Hypothalamus (tissue), 51 donors: ENCODE data around the gene RPE.
A peak's percentile ranks its signal among the peaks of the same experiment; 100 is the strongest.

Experiments
- DNase-seq, 51 donors: peaks; one replicate each; lab custom pipeline; 2025; lab: John Stamatoyannopoulos, UW

RPE gene

DNA sequence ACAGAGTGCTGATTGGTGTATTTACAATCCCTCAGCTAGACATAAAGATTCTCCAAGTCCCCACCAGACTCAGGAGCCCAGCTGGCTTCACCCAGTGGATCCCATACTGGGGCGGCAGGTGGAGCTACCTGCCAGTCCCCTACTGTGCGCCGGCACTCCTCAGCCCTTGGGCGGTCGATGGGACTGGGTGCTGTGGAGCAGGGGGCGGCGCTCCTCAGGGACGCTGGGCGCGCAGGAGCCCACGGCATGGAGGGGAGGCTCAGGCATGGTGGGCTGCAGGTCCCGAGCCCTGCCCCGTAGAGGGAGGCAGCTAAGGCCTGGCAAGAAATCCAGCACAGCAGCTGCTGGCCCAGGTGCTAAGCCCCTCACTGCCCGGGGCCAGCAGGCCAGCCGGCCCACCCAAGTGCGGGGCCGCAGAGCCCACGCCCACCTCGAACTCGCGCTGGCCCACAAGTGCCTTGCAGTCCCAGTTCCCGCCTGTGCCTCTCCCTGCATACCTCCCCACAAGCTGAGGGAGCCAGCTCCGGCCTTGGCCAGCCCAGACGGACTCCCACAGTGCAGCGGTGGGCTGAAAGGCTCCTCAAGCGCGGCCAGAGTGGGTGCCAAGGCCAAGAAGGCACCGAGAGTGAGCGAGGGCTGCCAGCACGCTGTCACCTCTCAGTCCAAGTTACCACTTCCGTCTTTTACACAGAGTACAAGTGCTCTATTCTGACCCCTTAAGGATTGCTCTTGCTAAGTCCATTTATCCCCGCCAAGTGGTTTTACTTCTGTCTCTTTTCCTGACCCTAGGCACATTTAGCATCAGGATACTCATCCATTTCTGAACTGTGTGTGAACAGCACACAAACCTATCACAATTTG is 1.7 kb upstream of the RPE start:
- no peak for DNase-seq

DNA sequence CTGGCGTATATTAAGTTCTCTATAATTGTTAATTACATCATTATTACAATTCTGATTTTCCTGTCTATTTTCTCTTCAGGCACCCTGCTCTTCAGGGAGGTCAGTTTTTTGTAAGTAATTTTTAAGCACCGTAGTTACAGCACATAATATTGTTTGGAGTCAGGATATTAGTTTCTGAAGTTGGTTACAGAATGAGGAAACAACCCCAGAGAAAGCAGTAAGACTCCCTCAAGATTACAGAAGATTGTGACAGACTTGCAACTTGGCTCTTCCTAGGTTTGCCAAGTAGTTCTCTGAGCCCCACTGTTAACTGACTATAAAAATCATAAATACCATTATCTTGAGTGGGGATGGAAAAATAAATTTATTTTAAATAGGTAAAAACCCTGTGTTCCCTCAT is 921 bp downstream of the RPE start:
- DNase-seq: no peak

GRCh38 chr2:210004881-210005280 is 2.4 kb downstream of the RPE start:
- DNase-seq: peak in 1 of 51 donors; percentile 3

DNA sequence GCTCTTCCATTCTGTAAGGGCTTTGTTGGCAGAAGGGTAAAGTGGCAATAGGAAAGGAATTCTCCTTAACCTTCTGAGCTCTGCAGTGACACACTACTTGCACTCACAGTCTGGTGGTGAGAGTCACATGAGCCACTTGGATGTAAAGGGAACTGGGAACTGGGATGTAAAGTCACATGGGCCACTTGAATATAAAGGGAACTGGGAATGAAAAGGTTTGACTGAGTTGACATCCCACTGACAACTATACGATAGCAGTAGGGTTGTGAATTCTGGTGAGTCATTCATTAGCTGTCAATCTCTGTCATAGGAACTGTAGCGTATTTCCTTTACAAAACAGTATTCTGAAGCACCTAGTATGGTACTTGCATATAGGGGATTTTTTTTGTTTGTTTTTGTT is 5.5 kb downstream of the RPE start:
- no peak for DNase-seq

GRCh38 chr2:210009126-210009525 is 6.7 kb downstream of the RPE start:
- no peak for DNase-seq

DNA sequence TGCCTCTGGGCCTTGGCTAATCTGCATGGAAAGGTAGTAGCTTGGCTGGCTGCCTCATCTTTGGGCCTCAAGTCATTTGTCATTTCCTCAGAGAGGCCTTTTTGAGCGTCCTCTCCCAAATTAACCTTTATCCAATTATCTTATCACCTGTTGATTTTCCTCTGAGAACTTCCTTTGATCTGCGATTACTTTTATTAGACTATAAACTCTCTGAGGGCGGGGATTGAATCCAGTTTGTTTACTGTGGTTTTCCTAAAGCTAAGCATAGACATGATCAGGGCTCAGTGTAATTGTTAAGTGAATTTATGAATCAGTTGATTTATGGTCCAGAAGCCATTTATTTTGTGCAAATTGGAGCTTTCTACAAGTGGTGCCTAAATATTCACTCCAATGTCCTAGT is 7.5 kb downstream of the RPE start:
- no peak for DNase-seq

DNA sequence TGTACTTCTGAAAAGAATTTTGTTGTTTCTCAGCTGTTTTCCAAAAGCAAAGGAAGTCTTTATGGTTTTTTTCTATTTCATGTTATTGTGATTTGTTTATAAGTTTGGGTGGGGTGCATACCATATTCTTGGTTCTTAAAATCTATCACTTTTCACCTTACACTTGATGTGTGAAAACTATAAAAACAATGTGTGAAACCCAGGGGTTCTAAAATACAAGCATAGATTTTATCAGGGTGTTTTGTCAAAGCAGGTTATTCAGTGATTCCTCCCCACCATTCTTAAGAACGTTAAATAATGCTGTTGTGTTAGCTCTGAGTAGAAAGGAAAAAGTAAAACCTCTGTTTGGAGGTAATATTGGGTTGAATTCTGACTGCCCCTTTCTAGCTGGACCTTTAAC is 17.7 kb downstream of the RPE start:
- no peak for DNase-seq

DNA sequence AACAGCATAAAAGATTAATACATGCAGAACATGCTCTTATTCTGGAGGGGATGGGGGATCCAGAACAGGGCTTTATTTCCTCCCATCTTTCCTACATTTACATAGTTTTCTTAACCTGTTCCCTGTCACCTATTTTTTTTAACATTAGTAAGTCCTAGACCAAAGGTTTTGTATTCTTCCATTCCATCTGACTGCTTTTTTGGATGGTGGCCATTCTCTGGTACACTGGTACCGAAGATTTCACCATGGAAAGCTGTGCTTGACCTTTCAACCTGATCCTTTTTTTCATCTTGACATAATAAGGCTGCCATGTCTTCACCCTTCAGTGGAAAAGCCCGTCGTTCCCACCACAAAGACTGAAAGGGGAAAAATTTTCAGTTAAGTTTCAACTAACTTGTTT is 20.4 kb downstream of the RPE start:
- no peak for DNase-seq

- DNase-seq: no peak
Observed at GRCh38 chr2:210027608-210028007, 25.2 kb downstream of the RPE start.

- DNase-seq: no peak
Observed at GRCh38 chr2:210028178-210028577, 25.7 kb downstream of the RPE start.

DNA sequence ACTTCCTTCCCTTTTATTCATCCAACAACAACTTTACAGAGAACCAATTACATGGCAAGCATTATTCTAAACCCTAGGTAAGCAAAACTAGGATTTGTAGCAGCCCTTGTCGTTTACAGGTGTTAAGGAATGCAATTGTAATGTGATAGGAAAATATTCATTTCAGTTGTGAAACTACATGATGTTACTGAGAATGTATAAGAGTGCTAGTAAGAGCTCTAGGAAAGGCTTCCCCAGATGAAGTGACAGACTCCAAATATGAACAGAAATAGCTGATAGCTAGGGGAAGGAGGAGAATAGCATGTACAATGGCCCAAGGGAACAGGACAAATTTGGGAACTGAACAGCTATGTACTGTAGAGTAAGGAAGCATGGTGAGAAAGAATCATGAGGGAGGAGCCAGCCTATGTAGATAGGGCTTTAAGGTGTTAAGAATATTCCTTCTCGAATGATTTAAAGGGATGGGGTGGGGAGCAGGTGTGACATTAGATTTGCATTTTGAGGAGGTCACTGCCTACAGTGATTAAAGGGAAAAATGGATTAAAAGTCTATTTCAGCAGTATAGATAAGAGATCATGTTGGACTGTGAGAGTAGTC is 31.7 kb downstream of the RPE start:
- DNase-seq: no peak

GRCh38 chr2:210035679-210036078 is 33.2 kb downstream of the RPE start:
- DNase-seq: no peak

- no peak for DNase-seq
Observed at GRCh38 chr2:210038078-210038477, 35.6 kb downstream of the RPE start.

GRCh38 chr2:210046851-210047500 is 44.5 kb downstream of the RPE start:
- no peak for DNase-seq

DNA sequence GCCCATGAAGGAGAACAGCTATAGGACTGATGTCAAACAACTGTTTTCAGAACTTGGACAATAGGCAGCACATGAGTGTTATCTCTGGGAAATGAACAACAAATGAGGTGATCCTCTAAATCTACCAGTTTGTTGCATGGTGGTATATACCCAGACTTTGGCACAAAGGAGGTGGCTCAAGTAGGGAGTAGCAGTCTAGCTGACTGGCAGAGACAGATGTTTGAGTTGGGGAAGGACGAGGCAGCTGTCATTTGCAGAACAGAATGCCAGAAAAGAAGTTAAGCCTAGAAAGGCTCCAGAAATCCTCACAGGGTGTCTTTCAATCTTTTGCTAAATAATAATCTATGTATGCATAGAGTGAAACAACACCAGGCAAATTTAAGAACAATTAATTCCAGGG is 47.4 kb downstream of the RPE start:
- DNase-seq: no peak

DNA sequence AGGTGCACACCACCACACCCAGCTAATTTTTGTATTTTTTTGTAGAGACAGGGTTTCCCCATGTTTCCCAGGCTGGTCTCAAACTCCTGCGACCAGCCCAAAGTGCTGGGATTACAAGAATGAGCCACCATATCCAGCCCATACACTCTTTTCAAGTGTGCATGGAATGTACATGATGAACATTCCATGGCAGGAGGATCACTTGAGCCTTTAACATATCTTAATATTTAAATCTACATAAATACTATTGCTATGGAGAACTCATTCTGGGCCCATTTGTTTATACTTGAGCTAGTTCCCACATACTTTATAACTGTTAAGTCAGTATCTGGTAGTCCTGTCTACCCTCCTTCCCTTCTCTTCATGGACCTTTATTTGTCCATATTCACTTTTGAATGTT is 48.4 kb downstream of the RPE start:
- no peak for DNase-seq

- no peak for DNase-seq
Observed at GRCh38 chr2:210054696-210055095, 52.3 kb downstream of the RPE start.

DNA sequence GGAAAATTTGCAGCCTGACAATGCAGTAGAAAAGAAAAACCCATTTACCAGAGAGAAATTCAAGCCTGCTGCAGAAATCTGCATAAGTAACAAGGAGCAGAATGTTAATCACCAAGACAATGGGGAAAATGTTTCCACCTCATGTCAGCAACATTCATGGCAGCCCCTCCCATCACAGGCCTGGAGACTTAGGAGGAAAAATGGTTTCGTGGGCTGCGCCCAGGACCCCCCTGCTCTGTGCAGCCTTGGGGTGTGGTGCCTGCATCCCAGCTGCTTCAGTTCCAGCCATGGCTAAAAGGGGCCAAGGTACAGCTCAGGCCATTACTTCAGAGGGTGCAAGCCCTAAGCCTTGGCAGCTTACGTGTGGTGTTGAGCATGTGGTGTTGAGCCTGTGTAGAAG is 53.4 kb downstream of the RPE start:
- DNase-seq: no peak

DNA sequence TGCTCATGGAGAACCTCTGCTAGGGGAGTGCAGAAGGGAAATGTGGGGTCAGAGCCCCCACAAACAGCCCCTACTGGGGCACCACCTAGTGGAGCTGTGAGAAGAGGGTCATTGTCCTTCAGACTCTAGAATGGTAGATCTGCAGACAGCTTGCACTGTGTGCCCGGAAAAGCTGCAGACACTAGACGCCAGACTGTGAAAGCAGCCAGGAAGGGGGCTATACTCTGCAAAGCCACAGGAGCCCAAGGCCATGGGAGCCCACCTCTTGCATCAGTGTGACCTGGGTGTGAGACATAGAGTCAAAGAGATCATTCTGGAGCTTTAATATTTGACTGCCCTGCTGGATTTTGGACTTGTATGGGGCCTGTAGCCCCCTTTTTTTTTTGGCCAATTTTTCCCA is 60.9 kb downstream of the RPE start:
- DNase-seq: no peak
